Measurements from ENCODE around the gene CDRT15L2.
"Not testable (repeated sequence)": the region's sequence is repeated elsewhere in the genome, so short reads cannot be mapped to it uniquely, and the experiment has no call there.

CDRT15L2 gene

DNA sequence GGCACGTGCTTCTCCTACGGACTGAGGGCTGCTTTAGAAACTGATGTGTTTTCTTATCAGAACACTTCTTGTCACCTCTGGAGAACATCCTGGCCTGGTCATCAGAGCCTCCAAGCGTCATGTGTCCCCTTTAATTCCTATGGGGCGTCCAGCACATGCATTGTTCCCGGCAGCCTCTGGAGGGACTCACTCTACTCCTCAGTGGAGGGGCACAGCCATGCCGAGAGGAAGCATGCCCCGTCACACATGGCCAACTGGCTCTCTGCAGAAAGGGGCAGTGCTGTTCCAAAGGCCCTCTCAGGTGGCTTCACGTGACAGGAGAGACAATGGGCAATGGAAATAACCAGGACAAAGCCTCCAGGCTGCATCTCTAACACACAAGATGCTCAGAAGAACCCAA, 31.8 kb downstream of the CDRT15L2 start:
- no peaks in the 10 kb centered on the region for H3K9me3 ChIP-seq (ENCODE audit: control insufficient read depth, insufficient read depth, low read length)
- H3K79me2 ChIP-seq (ENCODE audit: control insufficient read depth, low read length) = no peaks in the 10 kb centered on the region
- no peaks in the 10 kb centered on the region for H3F3A ChIP-seq (ENCODE audit: control insufficient read depth, insufficient read depth)
- no peaks in the 10 kb centered on the region for H3K4me1 ChIP-seq (ENCODE audit: control insufficient read depth, low read length)
- H4K20me1 ChIP-seq (ENCODE audit: control insufficient read depth, insufficient read depth, low read depth, low read length) = no peaks in the 10 kb centered on the region
- no peaks in the 10 kb centered on the region for H3K27me3 ChIP-seq (ENCODE audit: control insufficient read depth, low read length)
- H3K36me3 ChIP-seq (ENCODE audit: control insufficient read depth, low read length) = no peaks in the 10 kb centered on the region
- no peak overlapping the region for H3K4me2 ChIP-seq (ENCODE audit: low read length)
- TF ChIP-seq EZH2phosphoT487 (IDR thresholded peaks at IDR 0.05; ENCODE audit: borderline replicate concordance, low read length) = no peak
- no peak overlapping the region for H3K27ac ChIP-seq (ENCODE audit: low read depth, low read length)
- no peak overlapping the region for H3K4me3 ChIP-seq (ENCODE audit: low read length)
- no peaks in the 10 kb centered on the region for H3K9me2 ChIP-seq (replicated peaks; ENCODE audit: control insufficient read depth, low read length)

DNA sequence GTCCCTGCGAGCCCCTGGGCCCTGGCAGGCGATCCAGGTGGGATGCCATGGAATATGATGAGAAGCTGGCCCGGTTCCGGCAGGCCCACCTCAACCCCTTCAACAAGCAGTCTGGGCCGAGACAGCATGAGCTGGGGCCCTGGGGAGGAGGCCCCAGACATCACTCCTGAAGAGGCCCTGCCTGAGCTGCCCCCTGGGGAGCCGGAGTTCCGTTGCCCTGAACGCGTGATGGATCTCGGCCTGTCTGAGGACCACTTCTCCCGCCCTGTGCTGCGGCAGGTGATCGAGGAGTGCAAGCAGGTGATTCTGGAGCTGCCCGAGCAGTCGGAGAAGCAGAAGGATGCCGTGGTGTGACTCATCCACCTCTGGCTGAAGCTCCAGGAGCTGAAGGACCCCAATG, 33.1 kb downstream of the CDRT15L2 start:
- H3K4me3 ChIP-seq (ENCODE audit: low read length) = no peak overlapping the region
- H3K27ac ChIP-seq (ENCODE audit: low read depth, low read length) = no peak overlapping the region
- H3K9me2 ChIP-seq (replicated peaks; ENCODE audit: control insufficient read depth, low read length) = no peaks in the 10 kb centered on the region
- H3K79me2 ChIP-seq (ENCODE audit: control insufficient read depth, low read length) = no peaks in the 10 kb centered on the region
- H3K4me2 ChIP-seq (ENCODE audit: low read length) = no peak overlapping the region
- H3F3A ChIP-seq (ENCODE audit: control insufficient read depth, insufficient read depth) = no peaks in the 10 kb centered on the region
- no peaks in the 10 kb centered on the region for H3K27me3 ChIP-seq (ENCODE audit: control insufficient read depth, low read length)
- H4K20me1 ChIP-seq (ENCODE audit: control insufficient read depth, insufficient read depth, low read depth, low read length) = no peaks in the 10 kb centered on the region
- TF ChIP-seq, protein P1, sequence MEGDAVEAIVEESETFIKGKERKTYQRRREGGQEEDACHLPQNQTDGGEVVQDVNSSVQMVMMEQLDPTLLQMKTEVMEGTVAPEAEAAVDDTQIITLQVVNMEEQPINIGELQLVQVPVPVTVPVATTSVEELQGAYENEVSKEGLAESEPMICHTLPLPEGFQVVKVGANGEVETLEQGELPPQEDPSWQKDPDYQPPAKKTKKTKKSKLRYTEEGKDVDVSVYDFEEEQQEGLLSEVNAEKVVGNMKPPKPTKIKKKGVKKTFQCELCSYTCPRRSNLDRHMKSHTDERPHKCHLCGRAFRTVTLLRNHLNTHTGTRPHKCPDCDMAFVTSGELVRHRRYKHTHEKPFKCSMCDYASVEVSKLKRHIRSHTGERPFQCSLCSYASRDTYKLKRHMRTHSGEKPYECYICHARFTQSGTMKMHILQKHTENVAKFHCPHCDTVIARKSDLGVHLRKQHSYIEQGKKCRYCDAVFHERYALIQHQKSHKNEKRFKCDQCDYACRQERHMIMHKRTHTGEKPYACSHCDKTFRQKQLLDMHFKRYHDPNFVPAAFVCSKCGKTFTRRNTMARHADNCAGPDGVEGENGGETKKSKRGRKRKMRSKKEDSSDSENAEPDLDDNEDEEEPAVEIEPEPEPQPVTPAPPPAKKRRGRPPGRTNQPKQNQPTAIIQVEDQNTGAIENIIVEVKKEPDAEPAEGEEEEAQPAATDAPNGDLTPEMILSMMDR (IDR thresholded peaks at IDR 0.05; ENCODE audit: low read depth, low read length, poor library complexity, severe bottlenecking) = no peak
- TF ChIP-seq EZH2phosphoT487 (IDR thresholded peaks at IDR 0.05; ENCODE audit: borderline replicate concordance, low read length) = no peak
- H3K4me1 ChIP-seq (ENCODE audit: control insufficient read depth, low read length) = no peaks in the 10 kb centered on the region
- no peaks in the 10 kb centered on the region for H3K9me3 ChIP-seq (ENCODE audit: control insufficient read depth, insufficient read depth, low read length)
- no peaks in the 10 kb centered on the region for H3K36me3 ChIP-seq (ENCODE audit: control insufficient read depth, low read length)

DNA sequence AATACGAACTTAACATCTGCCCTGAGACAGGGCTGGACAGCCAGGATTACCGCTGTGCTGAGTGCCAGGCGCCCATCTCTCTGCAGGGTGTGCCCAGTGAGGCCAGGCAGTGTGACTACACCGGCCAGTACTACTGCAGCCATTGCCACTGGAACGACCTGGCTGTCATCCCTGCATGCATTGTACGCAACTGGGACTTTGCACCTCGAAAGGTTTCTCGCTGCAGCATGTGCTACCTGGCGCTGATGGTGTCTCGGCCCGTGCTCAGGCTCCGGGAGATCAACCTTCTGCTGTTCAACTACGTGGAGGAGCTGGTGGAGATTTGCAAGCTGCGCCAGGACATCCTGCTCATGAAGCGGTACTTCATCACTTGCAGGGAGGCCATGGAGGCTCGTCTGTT, 33.7 kb downstream of the CDRT15L2 start:
- Histone ChIP-seq H3K27ac (ENCODE audit: low read depth, low read length) (no peak overlapping the region), H3K79me2 (ENCODE audit: control insufficient read depth, low read length) (no peaks in the 10 kb centered on the region), H3K9me2 (replicated peaks; ENCODE audit: control insufficient read depth, low read length) (no peaks in the 10 kb centered on the region), H3K4me1 (ENCODE audit: control insufficient read depth, low read length) (no peaks in the 10 kb centered on the region), H3K36me3 (ENCODE audit: control insufficient read depth, low read length) (no peaks in the 10 kb centered on the region), H3K27me3 (ENCODE audit: control insufficient read depth, low read length) (no peaks in the 10 kb centered on the region), H3K9me3 (ENCODE audit: control insufficient read depth, insufficient read depth, low read length) (no peaks in the 10 kb centered on the region), H3K4me2 (ENCODE audit: low read length) (no peak overlapping the region), H4K20me1 (ENCODE audit: control insufficient read depth, insufficient read depth, low read depth, low read length) (no peaks in the 10 kb centered on the region), H3F3A (ENCODE audit: control insufficient read depth, insufficient read depth) (no peaks in the 10 kb centered on the region), H3K4me3 (ENCODE audit: low read length) (no peak overlapping the region)
- TF ChIP-seq EZH2phosphoT487 (IDR thresholded peaks at IDR 0.05; ENCODE audit: borderline replicate concordance, low read length) = no peak
- TF ChIP-seq, protein P1 (IDR thresholded peaks at IDR 0.05; ENCODE audit: low read depth, low read length, poor library complexity, severe bottlenecking) = no peak

DNA sequence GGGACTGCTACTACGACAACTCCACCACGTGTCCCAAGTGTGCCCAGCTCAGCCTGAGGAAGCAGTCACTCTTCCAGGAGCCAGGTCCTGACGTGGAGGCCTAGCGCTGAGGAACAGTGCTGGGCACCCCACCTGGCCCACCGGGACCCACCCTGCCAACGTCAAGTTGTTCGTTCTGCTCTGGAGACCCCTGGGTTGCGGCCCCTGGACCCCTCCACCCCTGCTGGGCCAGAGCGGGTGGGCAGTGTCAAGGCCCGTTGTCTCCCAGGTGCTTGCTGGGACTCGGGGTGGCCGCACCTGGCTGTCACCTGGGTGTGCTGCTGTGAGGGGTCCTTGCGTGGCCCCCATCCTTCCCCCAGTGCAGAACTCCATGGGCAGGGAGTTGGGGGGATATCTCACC, 34.4 kb downstream of the CDRT15L2 start:
- Histone ChIP-seq H3K9me2 (replicated peaks; ENCODE audit: control insufficient read depth, low read length) (no peaks in the 10 kb centered on the region), H3K36me3 (ENCODE audit: control insufficient read depth, low read length) (no peaks in the 10 kb centered on the region), H3K4me1 (ENCODE audit: control insufficient read depth, low read length) (no peaks in the 10 kb centered on the region), H3K4me3 (ENCODE audit: low read length) (no peak overlapping the region), H3K27me3 (ENCODE audit: control insufficient read depth, low read length) (no peaks in the 10 kb centered on the region), H3K4me2 (ENCODE audit: low read length) (no peak overlapping the region), H4K20me1 (ENCODE audit: control insufficient read depth, insufficient read depth, low read depth, low read length) (no peaks in the 10 kb centered on the region), H3K79me2 (ENCODE audit: control insufficient read depth, low read length) (no peaks in the 10 kb centered on the region), H3K9me3 (ENCODE audit: control insufficient read depth, insufficient read depth, low read length) (no peaks in the 10 kb centered on the region), H3F3A (ENCODE audit: control insufficient read depth, insufficient read depth) (no peaks in the 10 kb centered on the region), H3K27ac (ENCODE audit: low read depth, low read length) (no peak overlapping the region)
- TF ChIP-seq EZH2phosphoT487 (IDR thresholded peaks at IDR 0.05; ENCODE audit: borderline replicate concordance, low read length) = no peak
- TF ChIP-seq, protein P1 (IDR thresholded peaks at IDR 0.05; ENCODE audit: low read depth, low read length, poor library complexity, severe bottlenecking) = no peak

DNA sequence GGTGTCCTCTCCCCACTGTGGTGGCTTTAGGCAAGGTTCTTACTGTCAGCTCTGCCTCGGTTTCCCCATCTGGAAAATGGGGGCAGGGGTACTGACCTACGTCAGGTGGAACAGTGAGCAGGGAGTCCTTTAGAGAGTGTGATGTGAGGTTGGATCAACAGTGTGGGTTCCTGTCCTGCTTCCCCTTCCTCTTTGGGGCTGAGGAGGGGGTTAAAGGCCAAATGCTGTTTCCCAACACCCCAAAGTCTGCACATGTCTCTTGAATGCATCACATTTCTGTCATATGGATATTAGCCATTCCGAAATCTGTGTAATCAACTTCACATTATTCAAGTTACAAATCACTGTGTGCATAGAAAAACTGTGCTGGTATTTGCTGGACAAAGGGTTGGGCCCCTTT, 35.9 kb downstream of the CDRT15L2 start:
- not testable (repeated sequence) for H3K4me3 ChIP-seq (ENCODE audit: low read length)

More for the DNA sequence above, 35.9 kb downstream of the CDRT15L2 start:
- H3K27me3 ChIP-seq (ENCODE audit: control insufficient read depth, low read length); H3K9me2 ChIP-seq (replicated peaks; ENCODE audit: control insufficient read depth, low read length); H3F3A ChIP-seq (ENCODE audit: control insufficient read depth, insufficient read depth); H3K4me1 ChIP-seq (ENCODE audit: control insufficient read depth, low read length); H3K4me2 ChIP-seq (ENCODE audit: low read length); H3K27ac ChIP-seq (ENCODE audit: low read depth, low read length); H3K36me3 ChIP-seq (ENCODE audit: control insufficient read depth, low read length); H3K79me2 ChIP-seq (ENCODE audit: control insufficient read depth, low read length); H4K20me1 ChIP-seq (ENCODE audit: control insufficient read depth, insufficient read depth, low read depth, low read length); H3K9me3 ChIP-seq (ENCODE audit: control insufficient read depth, insufficient read depth, low read length): not testable (repeated sequence)

All from DOHH2 (cell line).